Ectodermal cell (in vitro differentiated cells): ENCODE measurements around the gene ITLN2.
"Not testable (repeated sequence)": the region's sequence is repeated elsewhere in the genome, so short reads cannot be mapped to it uniquely, and the experiment has no call there.

ENCODE experiments used
- H3K27ac ChIP-seq: 2 replicates; pipeline ENCODE4 v1.7.0; 2013; ENCODE audit warnings: mild to moderate bottlenecking, low read depth, low read length; ENCODE audit not compliant: insufficient read depth, poor library complexity, severe bottlenecking
- H3K27me3 ChIP-seq: 2 replicates; pipeline ENCODE4 v1.7.0; 2013; ENCODE audit warnings: mild to moderate bottlenecking, low read length; ENCODE audit not compliant: insufficient read depth, control insufficient read depth, poor library complexity, severe bottlenecking
- H3K36me3 ChIP-seq: one replicate; pipeline ENCODE4 v1.7.0; 2013; ENCODE audit warnings: low read length; ENCODE audit not compliant: control insufficient read depth, insufficient read depth
- H3K4me1 ChIP-seq: one replicate; pipeline ENCODE4 v1.7.0; 2013; ENCODE audit warnings: low read length; ENCODE audit not compliant: control insufficient read depth, insufficient read depth
- H3K4me3 ChIP-seq: 2 replicates; pipeline ENCODE4 v1.7.0; 2013; ENCODE audit warnings: low read depth, low read length, control low read depth; ENCODE audit not compliant: insufficient read depth
- H3K9me3 ChIP-seq: 2 replicates; pipeline ENCODE4 v1.7.0; 2013; ENCODE audit warnings: mild to moderate bottlenecking, low read length, moderate library complexity; ENCODE audit not compliant: control insufficient read depth
- WGBS, 2 experiments: methylation state at CpG; one replicate each; pipeline ENCODE4 v1.1.7; 2013; ENCODE audit warnings: missing lambda C conversion rate in 2 of 2; 5-methylcytosine and 5-hydroxymethylcytosine counted together

ITLN2 gene

GRCh38 chr1:160910170-160910750, 44.3 kb downstream of the ITLN2 start:
- no peaks in the 10 kb centered on the region for H3K36me3 ChIP-seq
- H3K27ac ChIP-seq = no peak overlapping the region
- 72 to 77% methylated on average over 5 to 6 of the region's 6 CpGs for WGBS, 2 experiments
- H3K27me3 ChIP-seq = no peaks in the 10 kb centered on the region
- no peaks in the 10 kb centered on the region for H3K9me3 ChIP-seq
- H3K4me3 ChIP-seq = no peak overlapping the region
- H3K4me1 ChIP-seq = no peaks in the 10 kb centered on the region

GRCh38 chr1:160907976-160908375, 46.6 kb downstream of the ITLN2 start:
- 91 to 92% methylated on average over 7 of the region's 7 CpGs for WGBS, 2 experiments
- Histone ChIP-seq H3K4me1 (no peaks in the 10 kb centered on the region), H3K27me3 (no peaks in the 10 kb centered on the region), H3K36me3 (no peaks in the 10 kb centered on the region), H3K27ac (no peak overlapping the region), H3K4me3 (no peak overlapping the region), H3K9me3 (no peaks in the 10 kb centered on the region)

- WGBS, 2 experiments = 84 to 87% methylated on average over 4 of the region's 4 CpGs
- Histone ChIP-seq H3K4me3 (no peak overlapping the region), H3K27ac (no peak overlapping the region)
Observed at GRCh38 chr1:160905617-160905989, 49.0 kb downstream of the ITLN2 start.

GRCh38 chr1:160904783-160905616, 49.6 kb downstream of the ITLN2 start:
- no peaks in the 10 kb centered on the region for H3K9me3 ChIP-seq
- no peaks in the 10 kb centered on the region for H3K4me1 ChIP-seq
- no peak overlapping the region for H3K27ac ChIP-seq
- 89 to 91% methylated on average over 8 of the region's 8 CpGs for WGBS, 2 experiments
- no peaks in the 10 kb centered on the region for H3K27me3 ChIP-seq
- H3K4me3 ChIP-seq = no peak overlapping the region
- no peaks in the 10 kb centered on the region for H3K36me3 ChIP-seq

More at GRCh38 chr1:160905617-160905989, 49.0 kb downstream of the ITLN2 start:
- Histone ChIP-seq H3K9me3 (no peaks in the 10 kb centered on the region), H3K4me1 (no peaks in the 10 kb centered on the region), H3K36me3 (no peaks in the 10 kb centered on the region), H3K27me3 (no peaks in the 10 kb centered on the region)

GRCh38 chr1:160902251-160902650, 52.4 kb downstream of the ITLN2 start:
- whole genome bisulfite sequencing, 2 experiments = 76 to 87% methylated on average over 1 of the region's 1 CpG
- H3K36me3 ChIP-seq, H3K4me1 ChIP-seq, H3K9me3 ChIP-seq, H3K27me3 ChIP-seq, H3K27ac ChIP-seq, H3K4me3 ChIP-seq: not testable (repeated sequence)

GRCh38 chr1:160901768-160902167, 52.8 kb downstream of the ITLN2 start:
- Histone ChIP-seq H3K4me1 (no peaks in the 10 kb centered on the region), H3K27ac (no peak overlapping the region), H3K9me3 (no peaks in the 10 kb centered on the region), H3K27me3 (no peaks in the 10 kb centered on the region), H3K4me3 (no peak overlapping the region), H3K36me3 (no peaks in the 10 kb centered on the region)
- 88 to 97% methylated on average over 2 of the region's 2 CpGs for WGBS, 2 experiments

GRCh38 chr1:160900683-160901082, 53.9 kb downstream of the ITLN2 start:
- H3K4me1 ChIP-seq, H3K27ac ChIP-seq, H3K27me3 ChIP-seq, H3K36me3 ChIP-seq, H3K4me3 ChIP-seq, H3K9me3 ChIP-seq: not testable (repeated sequence)
- 66 to 68% methylated on average over 2 of the region's 3 CpGs for WGBS, 2 experiments
